HCT116 (cell line): Measurements from ENCODE around the gene PFKP. TPM values are rescaled to one million over a fixed set of nuclear protein-coding genes. Genes with fewer than 3 reads are reported as not detected.

Experiments used
- ATAC-seq: fragments of 200-7000 bp; cut with Tn5 transposase; 2 replicates; pipeline ENCODE4 v1.9.1; 2020; ENCODE audit warnings: mild to moderate bottlenecking, moderate library complexity
- BruUV-seq: library from RNA; stranded (reverse); fragments of 400-500 nt; replicated peaks from 2 replicates; lab custom pipeline; 2021; lab: Mats Ljungman, UMichigan
- CTCF ChIA-PET: fragments of 300-600 bp; sonication (Branson Sonifier 250); formaldehyde crosslinking; loops from one replicate; lab custom pipeline; 2021; ENCODE audit warnings: antibody characterized with exemption; lab: Charles Lee
- POLR2A ChIA-PET: fragments of 300-600, 350-600 bp; sonication (Branson Sonifier 250); formaldehyde crosslinking; loops from one replicate; lab custom pipeline; 2021; ENCODE audit warnings: antibody characterized with exemption; lab: Charles Lee
- RAD21 ChIA-PET, 2 experiments: fragments of 300-600 bp; sonication (Branson Sonifier 250); formaldehyde crosslinking; loops; one replicate each; lab custom pipeline; 2023; ENCODE audit warnings: low total read pairs in 2 of 2; ENCODE audit not compliant: uncharacterized antibody in 2 of 2, unreplicated experiment in 2 of 2, low non-redundant PET in 1 of 2; lab: Charles Lee
- DNase-seq: peaks from one replicate; pipeline ENCODE4 v3.0.0-alpha.2; 2010; ENCODE audit warnings: low read depth, low spot score
- H2AFZ ChIP-seq: fragments of 200-600 bp; shearing (Covaris generic), sonication (generic); 2 replicates; pipeline ENCODE4 v1.6.1; 2017; ENCODE audit warnings: low read depth, mixed run types, mixed read lengths, antibody characterized with exemption, low read length; ENCODE audit not compliant: poor library complexity, severe bottlenecking
- H3K27ac ChIP-seq: 2 replicates; pipeline ENCODE4 v1.5.1; 2012; ENCODE audit warnings: low read depth, low read length
- H3K27me3 ChIP-seq: fragments of 200-600 bp; sonication (generic); 2 replicates; pipeline ENCODE4 v1.6.1; 2016; ENCODE audit warnings: mixed run types, low read length, mixed read lengths; ENCODE audit not compliant: insufficient read depth
- H3K36me3 ChIP-seq, 2 experiments: fragments of 200-500 bp in 1 of 2; fragments of 200-600 bp in 1 of 2; sonication (Bioruptor generic) in 1 of 2; sonication (generic) in 1 of 2; 2 replicates each; pipeline versions ENCODE4 v1.5.1 to v1.6.1; 2014 to 2016; ENCODE audit warnings: low read length in 2 of 2, inconsistent platforms in 1 of 2, mixed read lengths in 1 of 2, mixed run types in 1 of 2; ENCODE audit not compliant: insufficient read depth in 2 of 2, control insufficient read depth in 1 of 2
- H3K4me1 ChIP-seq, 2 experiments: fragments of 200-600 bp in 1 of 2; sonication (generic) in 1 of 2; 2 replicates each; pipeline versions ENCODE4 v1.5.1 to v1.6.1; 2012 to 2017; ENCODE audit warnings: low read length in 2 of 2, inconsistent platforms in 1 of 2, mild to moderate bottlenecking in 1 of 2, mixed read lengths in 1 of 2, mixed run types in 1 of 2, moderate library complexity in 1 of 2; ENCODE audit not compliant: insufficient read depth in 2 of 2, control insufficient read depth in 1 of 2
- H3K4me2 ChIP-seq: fragments of 200-600 bp; sonication (generic); 2 replicates; pipeline ENCODE4 v1.6.1; 2017; ENCODE audit warnings: mixed run types, low read length, mixed read lengths
- H3K4me3 ChIP-seq, 2 experiments: fragments of 200-600 bp in 1 of 2; sonication (generic) in 1 of 2; replicated peaks in 1 of 2; 2 replicates each; pipeline ENCODE4 v1.5.1; 2011 to 2016; ENCODE audit warnings: low read length in 2 of 2, control low read depth in 1 of 2, low read depth in 1 of 2, mild to moderate bottlenecking in 1 of 2, mixed read lengths in 1 of 2, mixed run types in 1 of 2
- H3K79me2 ChIP-seq: fragments of 200-600 bp; sonication (generic); 2 replicates; pipeline ENCODE4 v1.6.1; 2017; ENCODE audit warnings: mild to moderate bottlenecking, mixed run types, low read length, moderate library complexity, mixed read lengths; ENCODE audit not compliant: insufficient read depth
- H3K9ac ChIP-seq: fragments of 200-600 bp; sonication (generic); 2 replicates; pipeline ENCODE4 v1.6.1; 2016; ENCODE audit warnings: low read length, mixed read lengths
- H3K9me2 ChIP-seq: fragments of 200-600 bp; sonication (generic), shearing (Covaris generic); 2 replicates; pipeline ENCODE4 v1.6.1; 2017; ENCODE audit warnings: mixed run types, mild to moderate bottlenecking, moderate library complexity; ENCODE audit not compliant: insufficient read depth
- H3K9me3 ChIP-seq, 2 experiments: fragments of 200-500 bp in 1 of 2; fragments of 200-600 bp in 1 of 2; sonication (Bioruptor generic) in 1 of 2; sonication (generic) in 1 of 2; 2 replicates each; pipeline ENCODE4 v1.6.1; 2014 to 2017; ENCODE audit warnings: low read length in 2 of 2, mixed read lengths in 2 of 2, inconsistent platforms in 1 of 2, low read depth in 1 of 2, mild to moderate bottlenecking in 1 of 2, mixed run types in 1 of 2, moderate library complexity in 1 of 2; ENCODE audit not compliant: control insufficient read depth in 1 of 2, insufficient read depth in 1 of 2
- H4K20me1 ChIP-seq: fragments of 200-600 bp; sonication (generic), shearing (Covaris generic); 2 replicates; pipeline ENCODE4 v1.6.1; 2017; ENCODE audit warnings: mixed run types, mild to moderate bottlenecking, moderate library complexity; ENCODE audit not compliant: insufficient read depth
- ATF3 ChIP-seq: IDR thresholded peaks from 2 replicates; pipeline ENCODE4 v1.6.1; 2012
- CBX3 ChIP-seq: IDR thresholded peaks from 2 replicates; pipeline ENCODE4 v1.6.1; 2012; ENCODE audit warnings: low read depth
- CTCF ChIP-seq, 3 experiments: fragments of 200-600 bp in 1 of 3; sonication (generic) in 1 of 3; IDR thresholded peaks in 2 of 3; conservative IDR thresholded peaks in 1 of 3; 2 replicates each; pipeline ENCODE4 v1.5.1; 2012 to 2017; ENCODE audit warnings: low read depth in 2 of 3, low read length in 2 of 3, antibody characterized with exemption in 1 of 3, borderline replicate concordance in 1 of 3, control low read depth in 1 of 3, mild to moderate bottlenecking in 1 of 3, mixed read lengths in 1 of 3, mixed run types in 1 of 3, moderate library complexity in 1 of 3; ENCODE audit not compliant: insufficient read depth in 1 of 3
- EGR1 ChIP-seq: IDR thresholded peaks from 2 replicates; pipeline ENCODE4 v1.6.1; 2012; ENCODE audit warnings: low read depth
- ELF1 ChIP-seq: IDR thresholded peaks from 2 replicates; pipeline ENCODE4 v1.6.1; 2012; ENCODE audit warnings: low read depth, borderline replicate concordance
- EZH2 ChIP-seq: fragments of 200-600 bp; sonication (generic); IDR thresholded peaks from 2 replicates; pipeline ENCODE4 v1.6.1; 2017; ENCODE audit warnings: antibody characterized with exemption, mixed run types
- EZH2phosphoT487 ChIP-seq: fragments of 200-600 bp; IDR thresholded peaks from 2 replicates; pipeline ENCODE4 v1.6.1; 2018; ENCODE audit warnings: antibody characterized with exemption, borderline replicate concordance
- FOSL1 ChIP-seq: IDR thresholded peaks from 2 replicates; pipeline ENCODE4 v1.6.1; 2012; ENCODE audit warnings: low read depth
- JUND ChIP-seq: IDR thresholded peaks from 2 replicates; pipeline ENCODE4 v1.6.1; 2012
- MAX ChIP-seq: IDR thresholded peaks from 2 replicates; pipeline ENCODE4 v1.6.1; 2012
- POLR2A ChIP-seq: IDR thresholded peaks from 2 replicates; pipeline ENCODE4 v1.7.0; 2011; ENCODE audit warnings: borderline replicate concordance; ENCODE audit not compliant: insufficient read depth, insufficient read length; ENCODE audit errors: extremely low read depth
- POLR2AphosphoS5 ChIP-seq: IDR thresholded peaks from 2 replicates; pipeline ENCODE4 v1.6.1; 2011; ENCODE audit warnings: mild to moderate bottlenecking, low read depth, low read length, moderate library complexity
- RAD21 ChIP-seq: IDR thresholded peaks from 2 replicates; pipeline ENCODE4 v1.6.1; 2012; ENCODE audit warnings: low read depth, mild to moderate bottlenecking
- SIN3A ChIP-seq: IDR thresholded peaks from 2 replicates; pipeline ENCODE4 v1.6.1; 2012; ENCODE audit warnings: low read depth
- SP1 ChIP-seq: IDR thresholded peaks from 2 replicates; pipeline ENCODE4 v1.6.1; 2012; ENCODE audit warnings: low read depth
- SRF ChIP-seq: IDR thresholded peaks from 2 replicates; pipeline ENCODE4 v1.6.1; 2012; ENCODE audit warnings: low read depth
- TCF7L2 ChIP-seq: IDR thresholded peaks from 2 replicates; pipeline ENCODE4 v1.7.0; 2011; ENCODE audit warnings: borderline replicate concordance, inconsistent platforms; ENCODE audit not compliant: insufficient read depth, insufficient read length; ENCODE audit errors: extremely low read depth
- YY1 ChIP-seq: IDR thresholded peaks from 2 replicates; pipeline ENCODE4 v1.6.1; 2011; ENCODE audit warnings: low read length, low read depth, moderate library complexity, mild to moderate bottlenecking; ENCODE audit not compliant: insufficient replicate concordance; ENCODE audit errors: extremely low read depth
- ZFX ChIP-seq: fragments of 450-650 bp; IDR thresholded peaks from 2 replicates; pipeline ENCODE4 v1.6.1; 2017
- ZNF274 ChIP-seq: fragments of 200-500 bp; sonication (Bioruptor generic); IDR thresholded peaks from 2 replicates; pipeline ENCODE4 v1.6.1; 2014; ENCODE audit warnings: mild to moderate bottlenecking, low read depth, low read length, inconsistent platforms
- intact Hi-C: fragments of 100-400 bp; cut with micrococcal nuclease; formaldehyde crosslinking; loops from 2 replicates; pipeline ENCODE4 v1.10.0; 2022
- total RNA-seq: library from RNA; stranded (reverse); gene quantifications from one replicate; pipeline ENCODE4 v1.2.1, GENCODE V29; 2021; ENCODE audit not compliant: unreplicated experiment

The PFKP gene
- total RNA-seq, 1 experiment from 2014 or later = 237 TPM

- Histone ChIP-seq H4K20me1 (no peaks in the 10 kb centered on the region), H3K36me3 (peaks cover 38 to 39% of the 10 kb centered on the region in 2 experiments; a peak in 3 of 4 replicates), H3K9me2 (no peaks in the 10 kb centered on the region), H3K4me3 (no peak overlapping the region), H2AFZ (no peak overlapping the region), H3K9me3 (no peaks in the 10 kb centered on the region), H3K27ac (no peak overlapping the region), H3K27me3 (no peaks in the 10 kb centered on the region), H3K4me1 (no peaks in the 10 kb centered on the region), H3K4me2 (no peak overlapping the region), H3K9ac (no peak overlapping the region), H3K79me2 (no peaks in the 10 kb centered on the region)
- ChIA-PET RAD21 (no interaction called here), POLR2A (no interaction called here), CTCF (no interaction called here)
- TF ChIP-seq TCF7L2 (no peak), SRF (no peak), MAX (no peak), ZFX (no peak), CBX3 (no peak), SIN3A (no peak), ELF1 (no peak), SP1 (no peak), EGR1 (no peak), EZH2 (no peak), POLR2AphosphoS5 (no peak), YY1 (no peak), POLR2A (no peak)
- intact Hi-C loops = no loop called here
- ATAC-seq (no peak), DNase-seq (no peak)
- no TSS peak for BruUV-seq
These were observed 78.0 kb downstream of the PFKP start for GRCh38 chr10:3145366-3145765.

- no peak overlapping the region for H3K4me2 ChIP-seq
- H4K20me1 ChIP-seq = no peaks in the 10 kb centered on the region
- H3K27me3 ChIP-seq = no peaks in the 10 kb centered on the region
- no peak overlapping the region for H3K4me3 ChIP-seq
- intact Hi-C loops = no loop called here
- no peaks in the 10 kb centered on the region for H3K4me1 ChIP-seq
- no peaks in the 10 kb centered on the region for H3K9me3 ChIP-seq
- H3K9me2 ChIP-seq = no peaks in the 10 kb centered on the region
- H3K36me3 ChIP-seq = peaks cover 34 to 49% of the 10 kb centered on the region in 2 experiments; a peak in 3 of 4 replicates
- ChIA-PET RAD21 (no interaction called here), CTCF (no interaction called here), POLR2A (no interaction called here)
- H3K9ac ChIP-seq = no peak overlapping the region
- BruUV-seq = no TSS peak
- no peaks in the 10 kb centered on the region for H3K79me2 ChIP-seq
- no peak overlapping the region for H3K27ac ChIP-seq
- H2AFZ ChIP-seq = no peak overlapping the region
- ATAC-seq (no peak), DNase-seq (no peak)
- TF ChIP-seq MAX = no peak
- no peak for TF ChIP-seq CTCF (IDR thresholded peaks at IDR 0.05 in 2 of 3, conservative IDR thresholded peaks at IDR 0.05 in 1 of 3; ENCODE audit: borderline replicate concordance in 1 of 3, insufficient read depth in 1 of 3, low read depth in 2 of 3, low read length in 2 of 3)
- TF ChIP-seq SRF = no peak
- no peak for TF ChIP-seq RAD21
- TF ChIP-seq JUND = no peak
- TF ChIP-seq POLR2A = no peak
- TF ChIP-seq ZNF274 = no peak
- TF ChIP-seq ATF3 = no peak
- no peak for TF ChIP-seq EZH2
- TF ChIP-seq SIN3A = no peak
- no peak for TF ChIP-seq EGR1
- TF ChIP-seq ELF1 = no peak
- TF ChIP-seq TCF7L2 = no peak
- no peak for TF ChIP-seq SP1
- TF ChIP-seq FOSL1 = no peak
- TF ChIP-seq CBX3 = no peak
- TF ChIP-seq EZH2phosphoT487 = no peak
These were observed 78.9 kb downstream of the PFKP start for GRCh38 chr10:3146289-3146688.
